Ectodermal cell (in vitro differentiated cells): ENCODE measurements around the gene ZFP91.

Experiments used
- H3K27ac ChIP-seq: 2 replicates; pipeline ENCODE4 v1.7.0; 2013; ENCODE audit warnings: mild to moderate bottlenecking, low read depth, low read length; ENCODE audit not compliant: insufficient read depth, poor library complexity, severe bottlenecking
- H3K27me3 ChIP-seq: 2 replicates; pipeline ENCODE4 v1.7.0; 2013; ENCODE audit warnings: mild to moderate bottlenecking, low read length; ENCODE audit not compliant: insufficient read depth, control insufficient read depth, poor library complexity, severe bottlenecking
- H3K36me3 ChIP-seq: one replicate; pipeline ENCODE4 v1.7.0; 2013; ENCODE audit warnings: low read length; ENCODE audit not compliant: control insufficient read depth, insufficient read depth
- H3K4me1 ChIP-seq: one replicate; pipeline ENCODE4 v1.7.0; 2013; ENCODE audit warnings: low read length; ENCODE audit not compliant: control insufficient read depth, insufficient read depth
- H3K4me3 ChIP-seq: 2 replicates; pipeline ENCODE4 v1.7.0; 2013; ENCODE audit warnings: low read depth, low read length, control low read depth; ENCODE audit not compliant: insufficient read depth
- H3K9me3 ChIP-seq: 2 replicates; pipeline ENCODE4 v1.7.0; 2013; ENCODE audit warnings: mild to moderate bottlenecking, low read length, moderate library complexity; ENCODE audit not compliant: control insufficient read depth
- WGBS, 2 experiments: methylation state at CpG; one replicate each; pipeline ENCODE4 v1.1.7; 2013; ENCODE audit warnings: missing lambda C conversion rate in 2 of 2; 5-methylcytosine and 5-hydroxymethylcytosine counted together

ZFP91 gene

GRCh38 chr11:58658623-58659022 lies 79.8 kb downstream of the ZFP91 start:
- Histone ChIP-seq H3K27ac (no peak overlapping the region), H3K4me1 (no peaks in the 10 kb centered on the region), H3K27me3 (no peaks in the 10 kb centered on the region), H3K9me3 (no peaks in the 10 kb centered on the region), H3K36me3 (no peaks in the 10 kb centered on the region), H3K4me3 (no peak overlapping the region)
- 86 to 87% methylated on average over 3 of the region's 3 CpGs for WGBS, 2 experiments

- Histone ChIP-seq H3K36me3 (no peaks in the 10 kb centered on the region), H3K27me3 (no peaks in the 10 kb centered on the region), H3K4me3 (no peak overlapping the region), H3K9me3 (no peaks in the 10 kb centered on the region), H3K27ac (no peak overlapping the region), H3K4me1 (no peaks in the 10 kb centered on the region)
- 56 to 72% methylated on average over 1 to 2 of the region's 2 CpGs for WGBS, 2 experiments
These were observed 80.5 kb downstream of the ZFP91 start for GRCh38 chr11:58659404-58659803.

- H3K9me3 ChIP-seq = no peaks in the 10 kb centered on the region
- no peaks in the 10 kb centered on the region for H3K27me3 ChIP-seq
- 92 to 96% methylated on average over 4 to 5 of the region's 5 CpGs for WGBS, 2 experiments
- no peak overlapping the region for H3K27ac ChIP-seq
- H3K4me1 ChIP-seq = no peaks in the 10 kb centered on the region
- H3K4me3 ChIP-seq = no peak overlapping the region
- H3K36me3 ChIP-seq = no peaks in the 10 kb centered on the region
These were observed 81.2 kb downstream of the ZFP91 start for GRCh38 chr11:58659910-58660570.
